Measurements from ENCODE around the gene SH3BP1. TPM values are rescaled to one million over a fixed set of nuclear protein-coding genes. Genes with fewer than 3 reads are reported as not detected.

SH3BP1 gene
- total and polyA plus RNA-seq, 2 of the 8 experiments (the other 6 are each of a cell fraction or from before 2014, with no cell fraction given) = 23.9 to 40.3 TPM

DNA sequence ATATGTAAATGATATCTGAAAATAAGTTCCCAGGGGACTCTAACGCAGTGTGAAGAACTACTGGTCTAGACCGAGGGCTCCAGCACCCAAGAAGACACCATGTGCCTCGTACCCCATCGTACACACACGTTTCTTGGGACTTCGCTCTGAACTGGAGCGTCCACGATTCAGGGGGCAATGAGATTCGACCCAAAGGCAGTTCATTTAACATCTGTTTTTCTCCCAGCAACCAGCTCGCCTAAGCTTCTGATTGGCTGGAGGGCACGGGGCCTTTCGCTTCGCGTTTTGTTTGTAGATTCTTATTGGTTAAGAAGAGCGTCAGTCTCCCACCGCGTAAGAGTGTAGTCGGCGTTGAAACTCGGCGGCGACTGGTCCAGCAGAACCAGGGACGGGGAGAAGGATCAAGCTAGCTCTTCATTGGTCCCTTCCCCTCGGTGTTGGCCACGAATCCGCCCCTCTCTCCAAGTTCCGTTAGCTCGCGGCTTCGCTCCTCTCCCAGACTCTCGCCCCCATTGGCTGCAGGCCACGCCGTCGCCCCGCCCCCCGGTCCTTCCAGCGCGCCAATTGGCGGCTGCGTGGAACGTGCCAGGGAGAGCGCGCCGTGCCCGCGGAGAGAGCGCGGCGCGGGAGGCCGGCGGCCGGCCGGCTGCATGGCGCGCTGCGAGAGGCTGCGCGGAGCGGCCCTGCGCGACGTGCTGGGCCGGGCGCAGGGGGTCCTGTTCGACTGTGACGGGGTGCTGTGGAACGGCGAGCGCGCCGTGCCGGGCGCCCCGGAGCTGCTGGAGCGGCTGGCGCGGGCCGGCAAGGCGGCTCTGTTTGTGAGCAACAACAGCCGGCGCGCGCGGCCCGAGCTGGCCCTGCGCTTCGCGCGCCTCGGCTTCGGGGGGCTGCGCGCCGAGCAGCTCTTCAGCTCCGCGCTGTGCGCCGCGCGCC lies 18.9 kb downstream of the SH3BP1 start, which contains the start of gene PDXP:
Gene PDXP, plus strand, starts transcription at position 591 of the 933 bp plus-strand sequence. Its CDS starts 60 bp downstream, at position 651.
- H3K23ac ChIP-seq (ENCODE audit: insufficient read length) = no peak within 1 kb of the TSS
- H3K4ac ChIP-seq (replicated peaks; ENCODE audit: insufficient read length, low read depth, low read length) = peak within 1 kb of the TSS; percentile 88
- peak; percentile 98 to 99 for DNase-seq (ENCODE audit: low read depth in 1 of 2, low spot score in 2 of 2)
- POLR2A ChIA-PET (ENCODE audit: partially characterized antibody) = interaction anchor here (0.6 to 5.1 kb wide), 22 partner anchors 9 to 150 kb away, joined by 3 to 37 read pairs (median 4); partner anchors contain the start of genes GCAT, LGALS1 and TRIOBP
- H2BK20ac ChIP-seq (ENCODE audit: low read length) = no peak within 1 kb of the TSS
- no peaks in the 10 kb centered on the region for H3K9me3 ChIP-seq (ENCODE audit: insufficient read depth in 2 of 2, low read depth in 1 of 2, low read length in 1 of 2)
- no peak within 1 kb of the TSS; the same call in 1 of the 2 replicates for H2BK5ac ChIP-seq (ENCODE audit: low read depth, low read length)
- peaks cover 0 to 3% (median 0%) of the 10 kb centered on the region in 4 experiments; a peak in 1 of 8 replicates for H3K36me3 ChIP-seq (ENCODE audit: control insufficient read depth in 2 of 4, insufficient read depth in 4 of 4, low read length in 3 of 4)
- no peaks in the 10 kb centered on the region for H3K27me3 ChIP-seq (replicated peaks in 1 of 4; ENCODE audit: control insufficient read depth in 3 of 4, extremely low read depth in 1 of 4, insufficient read depth in 3 of 4, low read length in 3 of 4)
- H3K4me3 ChIP-seq (ENCODE audit: extremely low read depth in 1 of 4, insufficient read depth in 2 of 4, low read depth in 3 of 4, low read length in 4 of 4) = peak within 1 kb of the TSS; percentile 71 to 94 (median 76)
- peak within 1 kb of the TSS; percentile 86 for H4K8ac ChIP-seq (ENCODE audit: extremely low read depth, insufficient read depth, low read length)
- H3K23me2 ChIP-seq (ENCODE audit: low read depth, low read length) = peaks cover 11% of the 10 kb centered on the region
- peak within 1 kb of the TSS; percentile 89 for H2AFZ ChIP-seq (ENCODE audit: low read length)
- WGBS, 2 experiments (ENCODE audit: extremely low coverage in 1 of 2, insufficient coverage in 1 of 2, insufficient read length in 1 of 2, insufficient replicate concordance in 2 of 2, low coverage in 1 of 2, low lambda C conversion rate in 2 of 2, missing lambda C conversion rate in 1 of 2) = 1% methylated on average over 83 of the region's 101 CpGs; no CpG with 5 or more reads in 1 of the 2 experiments
- peaks cover 19% of the 10 kb centered on the region for H3K79me1 ChIP-seq (ENCODE audit: low read depth, low read length)
- H4K20me1 ChIP-seq (replicated peaks in 1 of 2; ENCODE audit: control insufficient read depth in 1 of 2, insufficient read depth in 2 of 2, low read length in 2 of 2) = peaks cover 17 to 29% of the 10 kb centered on the region in 2 experiments
- H3K4me2 ChIP-seq (ENCODE audit: insufficient read depth in 1 of 2, low read depth in 2 of 2, low read length in 2 of 2) = peak within 1 kb of the TSS; percentile 93 to 96
- H3K9ac ChIP-seq (replicated peaks in 1 of 4; ENCODE audit: extremely low read depth in 1 of 4, low read depth in 3 of 4, low read length in 3 of 4) = peak within 1 kb of the TSS; percentile 62 to 78 (median 72)
- peak within 1 kb of the TSS; percentile 90 for H4K91ac ChIP-seq (replicated peaks; ENCODE audit: insufficient read length, low read length)
- H3K4me1 ChIP-seq (replicated peaks in 1 of 4; ENCODE audit: control insufficient read depth in 3 of 4, insufficient read depth in 4 of 4, low read length in 3 of 4) = peaks cover 0 to 21% (median 6%) of the 10 kb centered on the region in 4 experiments; a peak in 5 of 7 replicates
- H3K79me2 ChIP-seq (ENCODE audit: control insufficient read depth in 1 of 2, insufficient read depth in 2 of 2, low read length in 2 of 2) = peaks cover 25 to 40% of the 10 kb centered on the region in 2 experiments; a peak in 3 of 4 replicates
- no peak within 1 kb of the TSS for H3K14ac ChIP-seq (ENCODE audit: insufficient read length)
- CTCF ChIA-PET (ENCODE audit: partially characterized antibody) = interaction anchor here (0.7 to 12.1 kb wide), 18 partner anchors 9 to 1649 kb away, joined by 3 to 165 read pairs (median 4); partner anchors contain the start of genes GGA1, LGALS1 and SH3BP1
- no peak within 1 kb of the TSS for H3K56ac ChIP-seq (replicated peaks; ENCODE audit: insufficient read length, low read depth, low read length)
- no peak within 1 kb of the TSS for H2BK120ac ChIP-seq (replicated peaks; ENCODE audit: low read depth, low read length)
- peak within 1 kb of the TSS; percentile 75; the same call in 1 of the 2 replicates for H2BK15ac ChIP-seq (ENCODE audit: low read length)
- peak within 1 kb of the TSS; percentile 63 for H4K5ac ChIP-seq (ENCODE audit: insufficient read length, low read depth, low read length)
- FAIRE-seq = peak; percentile 99
- no peak within 1 kb of the TSS for H3K27ac ChIP-seq (ENCODE audit: low read depth, low read length)
- H2BK12ac ChIP-seq (ENCODE audit: low read depth, low read length) = peak within 1 kb of the TSS; percentile 27; the same call in 1 of the 2 replicates
- H2AK5ac ChIP-seq (ENCODE audit: low read depth, low read length) = peak within 1 kb of the TSS; percentile 9; the same call in 1 of the 2 replicates
- peak within 1 kb of the TSS; percentile 73 for H3K18ac ChIP-seq (ENCODE audit: extremely low read depth, low read length)
- TF ChIP-seq EP300 (IDR thresholded peaks at IDR 0.05; ENCODE audit: borderline replicate concordance in 1 of 2, low read depth in 2 of 2, low read length in 2 of 2) (no peak), BACH1 (IDR thresholded peaks at IDR 0.05; ENCODE audit: low read length) (peak; percentile 17; the same call in 1 of the 2 replicates), TAF7 (optimal IDR thresholded peaks at IDR 0.05; ENCODE audit: borderline replicate concordance, low read depth, low read length) (peak; percentile 16), CTCF (IDR thresholded peaks at IDR 0.05; ENCODE audit: control extremely low read depth in 1 of 3, insufficient read depth in 1 of 3, low read depth in 1 of 3, low read length in 3 of 3) (no peak), SP1 (IDR thresholded peaks at IDR 0.05; ENCODE audit: low read depth, low read length) (peak; percentile 99), POLR2A (IDR thresholded peaks at IDR 0.05; ENCODE audit: control extremely low read depth in 1 of 2, low read depth in 2 of 2, low read length in 2 of 2) (peak in 1 of 2 experiments; percentile 63; a peak in 2 of 3 replicates), HDAC2 (IDR thresholded peaks at IDR 0.05; ENCODE audit: borderline replicate concordance in 1 of 2, low read depth in 2 of 2, low read length in 2 of 2) (no peak; a peak in 1 of 4 replicates)

Measured in H1 (cell line).